Epithelial cell of esophagus (primary cell): ENCODE results near the gene DOP1B.

ENCODE experiments used
- DNase-seq: peaks from one replicate; pipeline ENCODE4 v3.0.0; 2010; ENCODE audit warnings: low read depth
- H3K4me3 ChIP-seq: 2 replicates; pipeline ENCODE4 v1.5.1; 2011; ENCODE audit warnings: mild to moderate bottlenecking, low read length, control low read depth
- CTCF ChIP-seq: IDR thresholded peaks from 2 replicates; pipeline ENCODE4 v1.5.1; 2011; ENCODE audit warnings: low read depth, mild to moderate bottlenecking, low read length, control low read depth, inconsistent platforms; ENCODE audit not compliant: insufficient read depth; ENCODE audit errors: missing control alignments

DOP1B gene

GRCh38 chr21:36149788-36150711 lies 6.6 kb upstream of the DOP1B start:
- no peak for DNase-seq
- TF ChIP-seq CTCF, result no peak
- H3K4me3 ChIP-seq, result no peak overlapping the region

DNA sequence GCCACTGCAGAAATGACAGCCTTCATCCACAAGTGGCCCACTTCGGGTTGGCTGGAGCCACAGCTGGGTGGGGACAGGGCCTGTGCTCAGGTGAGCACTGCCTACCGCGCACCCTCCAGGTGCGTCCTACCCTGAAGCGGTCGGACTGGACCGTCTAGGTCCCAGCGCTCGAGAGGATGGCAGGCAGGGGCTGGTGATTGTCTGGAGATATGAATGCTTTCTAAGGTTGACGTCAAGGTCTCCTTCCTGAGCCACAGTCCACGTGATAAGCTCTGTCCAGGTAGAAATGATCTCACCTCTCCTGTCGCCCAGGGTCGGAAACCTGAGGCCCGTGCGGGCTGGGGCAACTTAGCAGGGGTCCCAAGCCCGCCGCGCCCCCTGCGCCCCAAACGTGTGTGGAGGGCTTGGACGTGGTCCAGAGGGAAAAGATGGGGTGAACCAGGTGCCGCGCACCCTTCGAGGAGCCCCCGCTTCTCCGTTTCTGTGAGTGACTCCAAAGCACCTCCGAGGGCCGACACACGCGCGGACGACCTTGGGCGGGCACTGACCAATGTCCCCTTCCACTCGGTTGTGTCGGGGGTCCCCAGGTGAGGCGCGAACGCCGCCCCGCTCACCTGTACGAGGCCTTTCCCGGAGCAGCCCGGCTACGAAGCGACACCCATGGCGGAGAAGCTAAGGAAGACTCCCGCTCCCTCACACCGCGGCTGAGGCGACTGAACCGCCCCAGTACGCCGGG lies 853 bp upstream of the DOP1B start:
- peak overlapping the region; percentile 59 for H3K4me3 ChIP-seq
- TF ChIP-seq CTCF, result no peak
- DNase-seq, result peak; percentile 78

DNA sequence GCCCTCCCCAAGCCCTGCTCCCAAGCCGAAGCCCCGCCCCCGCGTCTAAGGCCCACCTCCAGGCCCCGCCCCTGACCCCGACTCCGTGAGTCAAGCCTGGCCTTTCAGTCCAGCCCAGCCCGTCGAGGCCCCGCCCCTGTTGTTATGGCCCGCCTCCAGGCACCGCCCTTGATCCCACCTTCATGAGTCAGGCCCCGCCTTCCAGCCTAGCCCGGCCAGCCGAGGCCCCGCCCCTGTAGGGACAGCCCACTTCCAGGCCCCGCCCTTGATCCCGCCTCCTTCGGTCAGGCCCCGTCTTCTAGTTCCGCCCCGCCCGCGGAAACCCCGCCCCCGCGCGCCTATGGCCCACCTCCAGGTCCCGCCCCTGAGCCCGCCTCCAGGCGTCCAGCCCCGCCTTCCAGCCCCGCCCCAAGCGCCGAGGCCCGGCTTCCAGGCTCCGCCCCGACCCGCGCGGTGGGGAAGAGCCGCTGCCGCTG lies 247 bp upstream of the DOP1B start:
- H3K4me3 ChIP-seq, result peak overlapping the region; percentile 59
- DNase-seq, result peak; percentile 99
- TF ChIP-seq CTCF, result no peak

GRCh38 chr21:36159356-36159921 lies 2.8 kb downstream of the DOP1B start:
- no peak overlapping the region for H3K4me3 ChIP-seq
- TF ChIP-seq CTCF, result no peak
- DNase-seq, result peak; percentile 74

DNA sequence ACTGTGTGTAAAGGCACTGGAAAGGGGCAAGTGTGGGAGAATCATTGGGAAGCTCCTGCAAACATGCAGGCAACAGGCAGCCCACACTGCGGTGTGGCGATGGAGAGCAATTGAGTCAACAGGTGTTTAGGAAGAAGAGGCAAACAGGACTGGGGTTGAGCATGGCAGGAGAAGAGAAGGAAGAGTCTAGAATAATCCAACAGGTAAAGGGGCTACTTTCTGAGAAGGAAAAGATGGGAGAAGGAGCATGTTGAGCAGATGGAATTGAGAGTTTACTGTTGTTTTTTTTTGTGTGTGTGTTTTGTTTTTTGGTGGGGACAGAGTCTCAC lies 4.2 kb downstream of the DOP1B start:
- no peak for DNase-seq
- no peak overlapping the region for H3K4me3 ChIP-seq
- TF ChIP-seq CTCF, result no peak

DNA sequence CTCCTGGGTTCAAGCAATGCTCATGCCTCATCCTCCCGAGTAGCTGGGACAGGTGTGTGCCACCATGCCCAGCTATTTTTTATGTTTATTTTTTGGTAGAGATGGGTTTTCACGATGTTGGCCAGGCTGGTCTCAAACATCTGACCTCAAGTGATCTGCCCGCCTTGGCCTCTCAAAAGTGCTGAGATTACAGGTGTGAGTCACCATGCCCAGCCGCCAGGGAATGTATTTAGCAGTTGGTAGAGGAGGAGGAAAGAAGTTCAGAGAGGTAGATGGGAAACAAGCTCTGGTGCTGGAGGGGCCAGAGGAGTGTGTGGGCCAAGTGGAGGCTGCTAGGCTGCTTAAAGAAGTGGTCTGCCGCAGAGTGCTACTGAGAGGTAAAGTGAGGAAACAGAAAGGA lies 6.0 kb downstream of the DOP1B start:
- DNase-seq, result no peak
- no peak for TF ChIP-seq CTCF
- no peak overlapping the region for H3K4me3 ChIP-seq
